Measurements from ENCODE around the gene DLGAP1.

DNA sequence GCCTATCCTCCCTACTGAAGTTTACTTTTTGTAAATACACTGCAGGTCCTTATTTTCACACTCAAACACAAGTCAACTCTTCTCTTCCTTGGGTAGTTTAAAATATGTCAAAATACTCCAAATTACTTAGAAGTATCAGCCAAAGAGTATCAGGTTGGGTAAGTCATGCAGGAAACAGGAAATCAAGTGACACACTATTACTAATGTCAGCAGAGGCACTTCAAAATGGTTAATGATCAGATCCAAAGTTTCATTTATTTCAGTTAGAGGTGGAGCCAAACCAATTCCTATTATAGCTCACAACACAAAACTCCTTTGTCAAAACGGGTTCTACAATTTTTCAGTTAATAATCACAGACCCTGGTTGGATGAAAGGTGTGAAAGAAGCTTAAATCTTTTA lies 54.2 kb downstream of the DLGAP1 start:
- TF ChIP-seq CTCF (IDR thresholded peaks at IDR 0.05), result no peak
- TF ChIP-seq ZFX (IDR thresholded peaks at IDR 0.05; ENCODE audit: borderline replicate concordance), result no peak
